Ascending aorta (tissue), 2 donors: ENCODE measurements around the gene PPP1R1C. TPM values are rescaled to one million over a fixed set of nuclear protein-coding genes. Genes with fewer than 3 reads are reported as not detected.

Experiments
- DNase-seq, 2 donors: peaks; one replicate each; pipeline ENCODE4 v3.0.0-alpha.2; 2019; ENCODE audit warnings: low spot score in 2 of 2
- H3K27ac ChIP-seq, 2 donors: fragments of 200-600 bp; sonication (generic); one replicate each; pipeline ENCODE4 v1.5.1; 2016 to 2017; ENCODE audit warnings: mild to moderate bottlenecking in 1 of 2
- H3K27me3 ChIP-seq: fragments of 200-600 bp; sonication (generic); one replicate; pipeline ENCODE4 v1.5.1; 2017
- H3K36me3 ChIP-seq, 2 donors: fragments of 200-600 bp; sonication (generic); one replicate each; pipeline ENCODE4 v1.5.1; 2016
- H3K4me1 ChIP-seq, 2 donors: fragments of 200-600 bp; sonication (generic); one replicate each; pipeline ENCODE4 v1.5.1; 2016 to 2017; ENCODE audit warnings: mild to moderate bottlenecking in 1 of 2
- H3K4me3 ChIP-seq, 2 donors: fragments of 200-600 bp; sonication (generic); one replicate each; pipeline ENCODE4 v1.5.1; 2016 to 2017; ENCODE audit warnings: mild to moderate bottlenecking in 1 of 2
- H3K9me3 ChIP-seq, 2 donors: fragments of 200-600 bp; sonication (generic); one replicate each; pipeline ENCODE4 v1.5.1; 2016
- CTCF ChIP-seq, 3 experiments: fragments of 200-600 bp in 2 of 3; fragments of 450-650 bp in 1 of 3; sonication (generic) in 2 of 3; IDR thresholded peaks; one replicate each; pipeline ENCODE4 v1.5.1; 2016 to 2019; ENCODE audit warnings: antibody characterized with exemption in 3 of 3, mild to moderate bottlenecking in 1 of 3, moderate library complexity in 1 of 3
- intact Hi-C: fragments of 100-400 bp; cut with DNase I; formaldehyde crosslinking; loops from one replicate; pipeline ENCODE4 v1.15.1; 2023
- total RNA-seq: library from RNA; depleted of rRNA; stranded (reverse); fragments of >200 nt; gene quantifications from one replicate; pipeline ENCODE4 v1.1.0, GENCODE V29; 2016

Gene PPP1R1C
- total RNA-seq, 1 donor from 2014 or later = not detected

GRCh38 chr2:182050333-182051135 lies 64.9 kb downstream of the PPP1R1C start:
- TF ChIP-seq CTCF (IDR thresholded peaks at IDR 0.05) = no peak
- Histone ChIP-seq H3K4me1 (peaks cover 3 to 9% of the 10 kb centered on the region in 2 donors), H3K36me3 (no peaks in the 10 kb centered on the region), H3K9me3 (no peaks in the 10 kb centered on the region), H3K4me3 (no peak overlapping the region), H3K27me3 (no peaks in the 10 kb centered on the region), H3K27ac (peak overlapping the region in 1 of 2 donors; percentile 40)
- no peak for DNase-seq
- intact Hi-C loops = no loop called here

GRCh38 chr2:182055993-182056392 lies 70.3 kb downstream of the PPP1R1C start:
- intact Hi-C loops = no loop called here
- no peaks in the 10 kb centered on the region for H3K9me3 ChIP-seq
- no peak overlapping the region for H3K27ac ChIP-seq
- no peak for DNase-seq
- H3K4me3 ChIP-seq = no peak overlapping the region
- H3K27me3 ChIP-seq = no peaks in the 10 kb centered on the region
- no peaks in the 10 kb centered on the region for H3K4me1 ChIP-seq
- no peaks in the 10 kb centered on the region for H3K36me3 ChIP-seq
- TF ChIP-seq CTCF (IDR thresholded peaks at IDR 0.05) = no peak

GRCh38 chr2:182057002-182057401 lies 71.3 kb downstream of the PPP1R1C start:
- no peaks in the 10 kb centered on the region for H3K9me3 ChIP-seq
- no peak overlapping the region for H3K27ac ChIP-seq
- no peaks in the 10 kb centered on the region for H3K36me3 ChIP-seq
- intact Hi-C loops = no loop called here
- H3K4me1 ChIP-seq = no peaks in the 10 kb centered on the region
- DNase-seq = no peak
- no peaks in the 10 kb centered on the region for H3K27me3 ChIP-seq
- TF ChIP-seq CTCF (IDR thresholded peaks at IDR 0.05) = no peak
- H3K4me3 ChIP-seq = no peak overlapping the region

- no peak for TF ChIP-seq CTCF (IDR thresholded peaks at IDR 0.05)
- intact Hi-C loops = no loop called here
- H3K4me1 ChIP-seq = no peaks in the 10 kb centered on the region
- H3K27me3 ChIP-seq = no peaks in the 10 kb centered on the region
- DNase-seq = no peak
- H3K36me3 ChIP-seq = no peaks in the 10 kb centered on the region
- no peak overlapping the region for H3K4me3 ChIP-seq
- no peak overlapping the region for H3K27ac ChIP-seq
- H3K9me3 ChIP-seq = no peaks in the 10 kb centered on the region
These were observed 72.4 kb downstream of the PPP1R1C start for GRCh38 chr2:182058056-182058455.

GRCh38 chr2:182061739-182062138 lies 76.1 kb downstream of the PPP1R1C start:
- no peak for TF ChIP-seq CTCF (IDR thresholded peaks at IDR 0.05)
- no peaks in the 10 kb centered on the region for H3K27me3 ChIP-seq
- H3K9me3 ChIP-seq = no peaks in the 10 kb centered on the region
- H3K27ac ChIP-seq = no peak overlapping the region
- DNase-seq = no peak
- H3K4me1 ChIP-seq = peaks cover 0 to 15% of the 10 kb centered on the region in 2 donors
- no peaks in the 10 kb centered on the region for H3K36me3 ChIP-seq
- intact Hi-C loops = no loop called here
- no peak overlapping the region for H3K4me3 ChIP-seq
